Smooth muscle cell (in vitro differentiated cells): ENCODE measurements around the gene FRS2. TPM values are rescaled to one million over a fixed set of nuclear protein-coding genes. Genes with fewer than 3 reads are reported as not detected.

Source experiments
- DNase-seq: peaks from one replicate; lab custom pipeline; 2025; ENCODE audit not compliant: unreplicated experiment; lab: John Stamatoyannopoulos, UW
- H2AFZ ChIP-seq: fragments of 200-600 bp; sonication (generic); 2 replicates; pipeline ENCODE4 v1.6.0; 2016; ENCODE audit warnings: antibody characterized with exemption, low read depth, mild to moderate bottlenecking
- H3F3A ChIP-seq: fragments of 200-600 bp; sonication (generic); 2 replicates; pipeline ENCODE4 v1.6.0; 2017; ENCODE audit warnings: antibody characterized with exemption, low read depth
- H3K27ac ChIP-seq: fragments of 200-600 bp; sonication (generic); 2 replicates; pipeline ENCODE4 v1.5.1; 2016; ENCODE audit warnings: low read depth, mild to moderate bottlenecking
- H3K27me3 ChIP-seq: fragments of 200-600 bp; sonication (generic); 2 replicates; pipeline ENCODE4 v1.6.1; 2016; ENCODE audit warnings: low read depth, mild to moderate bottlenecking
- H3K36me3 ChIP-seq: fragments of 200-600 bp; sonication (generic); 2 replicates; pipeline ENCODE4 v1.5.1; 2016; ENCODE audit warnings: low read depth
- H3K4me1 ChIP-seq: fragments of 200-600 bp; sonication (generic); 2 replicates; pipeline ENCODE4 v1.5.1; 2016; ENCODE audit warnings: low read depth
- H3K4me2 ChIP-seq: fragments of 200-600 bp; sonication (generic); 2 replicates; pipeline ENCODE4 v1.6.0; 2016; ENCODE audit warnings: mild to moderate bottlenecking
- H3K4me3 ChIP-seq: fragments of 200-600 bp; sonication (generic); 2 replicates; pipeline ENCODE4 v1.5.1; 2016; ENCODE audit warnings: mild to moderate bottlenecking
- H3K79me2 ChIP-seq: fragments of 200-600 bp; sonication (generic); 2 replicates; pipeline ENCODE4 v1.6.0; 2016; ENCODE audit warnings: low read depth, mild to moderate bottlenecking
- H3K9ac ChIP-seq: fragments of 200-600 bp; sonication (generic); 2 replicates; pipeline ENCODE4 v1.6.0; 2016; ENCODE audit warnings: low read depth
- H3K9me3 ChIP-seq: fragments of 200-600 bp; sonication (generic); replicated peaks from 2 replicates; pipeline ENCODE4 v1.5.1; 2016; ENCODE audit warnings: low read depth
- H4K20me1 ChIP-seq: fragments of 200-600 bp; sonication (generic); 2 replicates; pipeline ENCODE4 v1.6.0; 2016; ENCODE audit warnings: low read depth
- CTCF ChIP-seq: fragments of 200-600 bp; sonication (generic); IDR thresholded peaks from 2 replicates; pipeline ENCODE4 v1.5.1; 2017; ENCODE audit warnings: borderline replicate concordance, mild to moderate bottlenecking, antibody characterized with exemption; ENCODE audit not compliant: insufficient read depth, poor library complexity, severe bottlenecking
- WGBS: methylation state at CpG from one replicate; pipeline ENCODE4 v1.1.7; 2016; ENCODE audit warnings: low lambda C conversion rate; 5-methylcytosine and 5-hydroxymethylcytosine counted together
- polyA plus RNA-seq: library from polyadenylated mRNA; unstranded; fragments of >200 nt; fragmentation: Nextera tagmentation; extraction: Ambion mirVana; gene quantifications from 2 replicates; pipeline ENCODE4 v1.2.1, GENCODE V29; 2016
- total RNA-seq: library from RNA; depleted of rRNA; stranded (reverse); fragments of >200 nt; gene quantifications from 2 replicates; pipeline ENCODE4 v1.2.3, GENCODE V29; 2014

The FRS2 gene
- total and polyA plus RNA-seq, 2 experiments from 2014 or later = 23.8 to 90.2 TPM

DNA sequence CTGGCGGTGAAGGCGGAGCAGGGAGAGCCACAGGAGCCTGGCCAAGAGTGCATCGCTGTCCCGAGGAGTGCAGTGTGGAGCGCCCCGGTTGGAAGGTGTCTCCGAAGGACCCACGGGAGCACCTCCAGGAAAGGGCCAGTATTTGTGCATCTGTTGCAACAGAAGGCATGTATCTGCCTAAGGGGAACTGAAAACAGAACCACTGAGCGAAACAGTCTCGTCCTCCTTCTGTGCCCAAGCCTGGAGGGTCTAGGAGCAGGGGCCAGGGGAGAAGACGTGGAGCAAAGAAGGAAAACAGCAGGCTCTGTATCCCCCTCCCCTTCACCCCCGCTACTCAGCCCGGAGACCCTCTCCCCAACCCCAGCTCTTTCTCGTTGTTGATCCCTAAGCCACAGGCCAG is 145.8 kb downstream of the FRS2 start:
- H3K4me3 ChIP-seq = no peak overlapping the region
- no peaks in the 10 kb centered on the region for H4K20me1 ChIP-seq
- H3K9ac ChIP-seq = no peak overlapping the region
- no peaks in the 10 kb centered on the region for H3K79me2 ChIP-seq
- 91% methylated on average over 14 of the region's 14 CpGs for WGBS
- H3K4me2 ChIP-seq = no peak overlapping the region
- no peaks in the 10 kb centered on the region for H3K9me3 ChIP-seq
- no peak for TF ChIP-seq CTCF
- DNase-seq = no peak
- no peaks in the 10 kb centered on the region for H3K36me3 ChIP-seq
- no peak overlapping the region for H3K27ac ChIP-seq
- no peaks in the 10 kb centered on the region for H3F3A ChIP-seq
- H3K27me3 ChIP-seq = no peaks in the 10 kb centered on the region
- H3K4me1 ChIP-seq = no peaks in the 10 kb centered on the region
- no peak overlapping the region for H2AFZ ChIP-seq

- Histone ChIP-seq H3K4me1 (no peaks in the 10 kb centered on the region), H3K4me3 (no peak overlapping the region), H3K9me3 (no peaks in the 10 kb centered on the region), H3K36me3 (no peaks in the 10 kb centered on the region), H3K79me2 (no peaks in the 10 kb centered on the region), H3F3A (no peaks in the 10 kb centered on the region), H3K9ac (no peak overlapping the region), H3K27me3 (no peaks in the 10 kb centered on the region), H4K20me1 (no peaks in the 10 kb centered on the region), H3K27ac (no peak overlapping the region), H2AFZ (no peak overlapping the region), H3K4me2 (no peak overlapping the region)
- 71% methylated on average over 6 of the region's 6 CpGs for WGBS
- DNase-seq = no peak
- TF ChIP-seq CTCF = no peak
These were observed 148.9 kb downstream of the FRS2 start for GRCh38 chr12:69619050-69619449.

- WGBS = 94% methylated on average over 4 of the region's 4 CpGs
These were observed 149.9 kb downstream of the FRS2 start for GRCh38 chr12:69620077-69620476.

More at GRCh38 chr12:69620077-69620476, 149.9 kb downstream of the FRS2 start:
- no peaks in the 10 kb centered on the region for H3F3A ChIP-seq
- H3K27me3 ChIP-seq = no peaks in the 10 kb centered on the region
- no peak overlapping the region for H3K27ac ChIP-seq
- no peaks in the 10 kb centered on the region for H3K9me3 ChIP-seq
- DNase-seq = no peak
- H3K9ac ChIP-seq = no peak overlapping the region
- TF ChIP-seq CTCF = no peak
- H3K79me2 ChIP-seq = no peaks in the 10 kb centered on the region
- no peaks in the 10 kb centered on the region for H3K4me1 ChIP-seq
- no peak overlapping the region for H3K4me3 ChIP-seq
- no peak overlapping the region for H2AFZ ChIP-seq
- H4K20me1 ChIP-seq = no peaks in the 10 kb centered on the region
- H3K36me3 ChIP-seq = no peaks in the 10 kb centered on the region
- H3K4me2 ChIP-seq = no peak overlapping the region
